LHCN-M2 (cell line): Measurements from ENCODE around the gene P2RY12. TPM values are rescaled to one million over a fixed set of nuclear protein-coding genes. Genes with fewer than 3 reads are reported as not detected.
"Not testable (repeated sequence)": the region's sequence is repeated elsewhere in the genome, so short reads cannot be mapped to it uniquely, and the experiment has no call there.

Source experiments
- DNase-seq: peaks from one replicate; pipeline ENCODE4 v3.0.0-alpha.2; 2012; ENCODE audit warnings: low read depth
- total RNA-seq: library from RNA; depleted of rRNA; stranded (reverse); fragments of >200 nt; gene quantifications from 2 replicates; pipeline ENCODE4 v1.2.3, GENCODE V29; 2014

Gene P2RY12
- total RNA-seq, 1 experiment from 2014 or later = not detected

DNA sequence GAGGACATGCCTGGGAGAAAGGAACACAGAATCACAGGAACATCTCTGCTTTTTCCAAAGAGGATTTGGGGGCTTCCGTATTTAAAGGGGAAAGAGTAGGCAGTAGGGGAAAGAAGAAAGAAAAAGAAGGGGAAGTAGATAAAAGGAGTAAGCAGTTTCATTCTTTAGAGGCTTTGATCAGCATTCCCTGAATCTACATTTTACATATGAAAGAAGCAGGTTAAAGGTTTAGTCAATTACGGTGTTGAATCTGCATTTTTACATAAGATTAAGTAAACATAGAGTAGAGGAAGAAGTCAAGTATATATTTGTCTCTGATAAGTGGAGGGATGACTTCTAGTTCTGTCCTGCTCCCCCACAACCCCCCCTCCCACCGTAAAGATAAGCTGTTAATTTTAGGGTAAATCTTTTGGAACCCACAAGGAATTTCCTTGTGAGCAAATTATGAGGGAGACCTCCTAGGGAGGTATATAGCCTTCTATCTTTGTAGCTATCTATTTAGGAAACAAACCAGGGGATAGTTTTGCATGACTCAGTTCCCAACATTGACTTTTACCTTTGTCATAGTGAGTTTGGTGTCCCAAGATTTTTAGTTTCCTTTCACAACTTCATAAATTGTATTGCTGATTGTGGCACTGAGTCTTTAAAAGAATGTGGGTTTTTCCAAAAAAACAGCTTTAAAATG lies 8.7 kb upstream of the P2RY12 start:
- no peak for DNase-seq

DNA sequence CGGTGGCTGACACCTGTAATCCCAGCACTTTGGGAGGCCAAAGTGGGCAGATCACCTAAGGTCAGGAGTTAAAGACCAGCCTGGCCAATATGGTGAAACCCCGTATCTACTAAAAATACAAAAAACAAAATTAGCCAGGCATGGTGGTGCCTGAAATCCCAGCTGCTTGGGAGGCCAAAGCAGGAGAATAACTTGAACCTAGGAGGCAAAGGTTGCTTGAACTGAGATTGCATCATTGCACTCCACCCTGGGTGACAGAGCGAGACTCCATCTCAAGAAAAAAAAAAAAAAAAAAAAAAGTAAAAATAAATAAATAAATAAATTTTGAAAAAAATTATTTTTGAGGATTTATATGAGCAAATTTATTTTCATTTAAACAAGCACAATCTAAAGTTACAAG lies 7.6 kb upstream of the P2RY12 start:
- DNase-seq = not testable (repeated sequence)

DNA sequence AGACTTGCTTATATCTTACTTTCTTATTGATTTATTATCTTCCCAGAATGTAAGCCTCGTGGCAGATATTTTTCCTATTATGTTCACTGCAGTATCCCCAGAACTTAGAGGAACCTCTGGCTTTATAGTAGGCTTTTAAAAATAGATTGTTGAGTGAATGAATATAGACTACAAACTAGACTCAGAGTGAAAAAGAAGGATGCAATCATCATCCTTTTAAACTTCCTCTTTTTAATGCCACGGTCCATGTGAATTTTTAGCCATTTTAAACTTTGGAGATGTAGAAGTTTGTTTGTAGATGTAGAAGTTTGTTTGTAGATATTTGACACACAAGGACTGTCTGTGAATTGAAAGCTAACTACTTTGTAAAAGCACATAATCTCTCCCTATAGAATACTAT lies 7.2 kb upstream of the P2RY12 start:
- DNase-seq = no peak

DNA sequence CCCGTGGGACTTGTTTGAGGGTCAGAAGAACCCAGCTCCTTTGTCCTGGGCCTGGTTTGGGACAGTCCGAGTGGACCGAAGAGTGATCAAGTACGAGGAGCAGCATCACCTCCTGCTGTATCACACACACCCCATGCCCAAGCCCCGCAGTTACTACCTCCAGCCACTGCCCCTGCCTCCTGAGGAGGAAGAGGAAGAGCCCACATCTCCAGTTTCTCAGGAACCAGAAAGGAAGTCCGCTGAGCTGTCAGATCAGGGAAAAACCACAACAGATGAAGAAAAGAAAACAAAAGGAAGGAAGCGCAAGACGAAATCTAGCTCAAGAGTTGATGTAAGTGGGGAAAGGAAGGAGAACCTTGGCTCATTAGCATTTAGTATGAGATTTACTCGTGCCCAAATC lies 3.3 kb upstream of the P2RY12 start:
- no peak for DNase-seq

DNA sequence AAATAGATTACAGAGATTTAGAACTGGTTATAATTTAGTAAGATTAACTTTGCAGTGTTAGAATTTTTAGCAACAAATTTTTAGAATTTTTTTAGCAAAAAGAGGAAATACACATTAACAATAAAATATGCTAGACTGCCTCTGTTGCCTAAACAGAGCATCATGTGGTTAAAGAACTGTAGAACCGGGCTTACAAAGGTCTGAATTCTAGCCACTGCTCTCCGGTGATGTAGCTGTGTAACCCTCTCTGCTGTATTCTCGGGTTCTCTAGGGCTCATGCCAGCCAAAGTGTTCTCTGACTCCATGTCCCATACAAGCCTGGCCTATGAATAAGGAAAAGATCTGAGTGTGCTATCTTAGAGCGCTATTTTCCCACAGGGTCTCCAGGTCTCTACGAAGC lies 2.9 kb upstream of the P2RY12 start:
- DNase-seq = no peak

DNA sequence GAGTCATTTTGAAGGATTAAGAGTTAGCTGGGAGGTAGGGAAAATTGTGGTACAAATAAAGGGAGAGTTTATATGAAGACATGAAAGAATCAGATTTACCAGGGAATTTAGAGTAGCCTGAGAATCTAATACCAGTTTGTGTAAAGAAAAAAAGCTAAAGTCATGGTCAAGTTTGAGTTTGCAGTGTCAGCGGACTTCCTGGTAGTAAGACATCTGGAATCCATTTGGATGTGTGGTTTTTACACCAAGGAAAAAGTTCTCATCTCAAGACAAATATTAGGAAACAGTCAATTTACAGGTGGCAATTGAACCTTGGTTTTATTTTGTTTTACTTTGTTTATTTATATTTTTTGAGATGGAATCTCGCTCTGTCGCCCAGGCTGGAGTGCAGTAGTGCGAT lies 1.5 kb upstream of the P2RY12 start:
- DNase-seq = no peak

DNA sequence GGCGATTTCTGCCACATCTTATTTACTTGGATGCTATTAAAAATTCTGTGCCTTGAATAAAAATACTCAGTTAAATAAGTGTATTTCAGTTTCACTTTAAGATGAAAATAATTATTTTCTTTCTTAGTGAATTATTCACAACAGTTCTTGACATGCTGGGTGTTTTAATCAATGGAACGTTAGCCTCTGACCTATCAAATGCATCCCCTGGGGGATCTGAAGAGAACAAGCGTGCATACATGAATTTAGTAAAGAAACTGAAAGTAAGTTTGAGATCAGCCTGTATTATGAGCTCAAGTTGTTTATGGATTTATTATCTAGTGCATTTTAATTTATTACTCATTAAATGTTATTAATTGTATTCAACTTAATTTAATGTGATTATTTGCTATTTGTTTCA lies 597 bp downstream of the P2RY12 start:
- no peak for DNase-seq

DNA sequence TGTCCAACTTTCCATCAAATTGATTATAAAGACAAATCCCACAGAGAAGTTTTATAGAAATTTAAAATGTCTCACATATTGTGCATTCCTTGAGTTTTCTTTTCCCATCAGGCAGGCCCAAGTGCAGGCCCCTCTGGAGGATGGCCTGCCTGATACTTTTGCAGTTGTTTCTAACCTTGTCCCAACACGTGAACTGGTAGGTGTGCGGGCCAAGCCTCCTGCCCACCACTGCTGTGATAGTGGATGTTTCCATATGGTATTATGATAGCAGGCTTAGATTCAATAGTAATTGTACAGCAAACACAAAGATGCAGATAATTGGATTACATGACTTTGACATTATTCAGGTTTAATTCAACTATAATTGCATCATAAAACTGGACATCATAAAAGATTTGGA lies 1.4 kb downstream of the P2RY12 start:
- no peak for DNase-seq

DNA sequence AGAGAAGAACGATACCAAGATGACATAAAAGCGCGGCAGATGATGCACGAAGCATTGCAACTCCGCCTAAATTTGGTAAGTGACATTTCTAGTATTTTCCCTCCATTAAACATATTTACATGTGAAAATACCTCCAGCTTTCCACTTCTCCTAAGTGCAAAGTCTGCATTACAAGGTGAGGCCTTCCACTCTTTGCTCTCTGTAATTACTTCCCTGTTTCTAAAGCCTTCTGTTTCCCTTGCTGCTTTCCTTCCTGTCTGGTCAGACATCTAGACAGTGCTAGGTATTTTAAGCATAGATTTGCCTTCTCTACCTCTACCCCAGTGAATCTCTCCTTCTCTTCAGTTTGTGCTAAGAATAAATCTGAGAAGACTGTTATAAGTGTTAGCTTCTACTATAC lies 1.9 kb downstream of the P2RY12 start:
- no peak for DNase-seq

DNA sequence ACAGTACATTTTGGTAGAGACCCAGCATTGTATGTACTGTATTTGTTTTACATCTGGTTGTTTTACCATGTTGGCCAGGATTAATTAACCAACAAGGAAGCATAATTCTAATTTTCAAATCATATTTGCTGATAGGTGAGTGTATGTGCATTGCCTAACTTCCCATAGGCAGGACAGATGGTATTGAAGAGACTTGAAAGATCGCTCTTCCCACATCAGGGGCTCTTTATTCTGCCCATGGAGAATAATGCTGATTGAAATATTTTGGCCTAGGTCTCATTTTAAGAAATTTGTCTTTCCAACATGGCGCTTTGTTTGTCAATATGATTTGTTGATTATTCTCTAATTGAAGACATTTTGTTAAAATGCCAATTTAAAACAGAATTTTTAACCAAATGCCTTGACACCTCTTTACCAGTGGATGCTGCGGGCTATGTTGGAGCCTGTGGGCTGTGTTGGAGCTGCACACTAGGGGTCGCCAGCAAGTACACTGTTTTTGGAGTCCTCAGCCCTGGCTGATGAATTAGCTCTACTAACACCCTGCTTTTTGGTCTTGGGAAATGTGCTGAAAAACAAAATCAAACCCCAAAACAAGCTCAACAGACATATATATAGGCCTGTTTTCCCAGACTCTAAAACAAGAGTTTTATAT lies 5.3 kb downstream of the P2RY12 start:
- peak; percentile 17 for DNase-seq

DNA sequence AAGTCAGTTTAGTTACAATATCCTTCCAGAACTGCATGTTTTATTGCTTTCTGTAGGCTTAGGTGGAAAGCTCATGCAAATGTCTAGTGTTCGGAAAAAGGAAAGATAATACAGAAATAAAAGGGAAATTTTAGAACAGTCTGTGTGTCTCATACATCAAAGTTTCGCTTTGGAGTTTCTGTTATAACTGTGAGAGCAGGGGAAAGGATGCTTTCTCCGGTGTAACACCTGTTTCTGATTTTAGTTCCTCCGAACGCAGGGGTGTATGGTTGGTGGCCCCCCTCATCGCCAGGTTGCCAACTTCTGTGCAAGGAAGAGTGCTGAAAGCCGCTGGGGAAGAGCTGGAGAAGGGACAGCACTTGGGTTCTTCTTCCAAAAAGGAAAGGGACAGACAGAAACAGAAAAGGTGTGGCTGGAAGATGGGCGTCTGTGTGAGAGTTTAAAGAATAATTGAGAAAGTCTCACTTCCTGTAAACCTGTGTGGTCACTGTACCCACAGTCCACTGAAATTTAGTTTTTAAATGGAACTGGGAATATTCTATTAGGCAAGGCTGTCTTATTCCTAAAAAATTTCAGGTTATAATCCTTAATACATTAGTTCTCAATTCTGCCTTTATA lies 6.7 kb downstream of the P2RY12 start:
- DNase-seq = no peak

DNA sequence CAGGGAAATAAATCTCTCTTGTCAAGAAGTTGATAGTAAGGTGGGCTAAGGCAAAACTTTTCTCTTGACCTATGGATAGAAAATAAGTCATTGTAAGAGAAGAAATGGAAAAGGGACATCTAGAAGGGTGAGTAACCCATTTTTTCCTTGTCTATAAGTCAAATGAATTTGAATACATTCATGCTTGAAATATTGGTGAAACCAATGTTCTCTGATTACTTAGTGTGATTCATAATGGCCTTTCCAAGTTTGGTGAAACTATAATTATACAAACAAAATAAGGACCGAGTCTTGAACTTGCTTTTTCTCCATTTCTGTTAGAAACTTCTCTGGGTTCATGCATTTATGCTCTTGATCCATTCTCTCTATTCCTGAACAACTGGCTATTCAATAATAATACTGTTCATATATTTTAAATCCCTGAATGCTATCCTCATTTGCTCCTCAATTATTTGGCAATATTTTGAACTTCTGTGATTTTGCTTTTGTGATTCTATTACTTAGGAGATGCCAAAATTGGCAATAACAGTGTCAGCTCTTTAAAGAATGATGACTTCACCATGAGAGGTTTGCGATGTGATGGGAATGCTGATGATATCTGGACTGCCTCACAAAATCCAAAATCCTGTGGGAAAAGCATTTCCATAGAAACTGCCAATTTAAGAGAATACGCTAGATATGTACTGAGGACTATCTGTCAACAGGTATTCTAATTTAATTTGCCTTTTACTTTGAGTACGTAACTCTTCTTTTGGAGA lies 12.3 kb downstream of the P2RY12 start:
- DNase-seq = no peak

DNA sequence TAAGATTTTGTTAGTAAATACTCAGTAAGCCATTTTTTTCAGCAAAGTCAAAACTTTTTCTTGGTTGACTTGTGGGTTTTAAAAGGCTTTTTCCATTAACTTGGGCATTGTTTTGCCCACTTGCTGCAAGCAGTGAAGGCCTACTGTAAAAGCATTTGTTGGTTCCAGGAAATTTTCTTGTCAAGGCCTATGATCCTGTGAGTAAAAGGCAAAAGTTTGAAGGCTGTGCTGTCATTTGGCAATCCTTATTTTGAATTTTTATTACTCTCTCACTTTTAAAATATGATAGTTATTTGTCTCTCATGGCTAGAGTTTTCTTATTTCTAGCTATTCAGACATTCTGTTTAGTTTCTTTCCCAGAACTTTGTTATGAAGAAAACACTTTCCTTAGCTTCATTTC lies 13.0 kb downstream of the P2RY12 start:
- no peak for DNase-seq

DNA sequence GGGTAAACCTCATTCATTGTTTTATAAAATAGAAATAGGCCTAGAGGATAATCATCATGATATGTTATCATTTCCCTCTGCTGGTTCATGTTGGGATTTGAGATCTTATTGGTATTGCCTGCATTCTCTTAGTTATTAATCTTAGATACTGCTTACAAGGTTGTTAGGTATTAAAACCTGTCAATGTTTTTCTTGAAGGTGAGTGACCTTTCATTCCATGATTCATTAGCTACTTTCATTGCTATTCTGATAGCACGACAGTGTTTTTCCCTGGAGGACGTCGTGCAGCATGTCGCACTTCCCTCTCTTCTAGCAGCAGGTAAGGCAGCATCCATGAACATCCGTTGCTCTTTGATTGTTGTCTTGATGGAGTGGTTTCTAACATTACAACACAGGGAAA lies 17.1 kb downstream of the P2RY12 start:
- DNase-seq = no peak

DNA sequence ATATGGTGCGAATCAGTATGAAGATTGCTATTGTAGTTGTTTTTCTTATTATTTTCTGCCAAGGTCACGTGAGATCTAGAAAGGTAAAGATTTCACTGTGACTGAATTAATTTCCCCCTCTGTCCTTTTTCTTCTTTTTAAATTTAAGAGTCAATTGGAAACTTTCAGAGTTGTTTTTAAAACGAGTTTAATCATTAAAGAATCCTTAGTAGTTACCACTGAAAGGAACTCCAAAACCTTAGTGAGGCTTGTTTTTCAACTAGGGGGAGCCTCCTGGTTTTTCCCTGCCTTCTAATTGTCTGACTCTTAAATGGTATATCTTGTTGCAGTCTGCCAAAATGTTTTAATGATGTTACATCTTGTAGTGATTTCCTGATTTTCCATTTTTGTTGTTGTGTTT lies 17.6 kb downstream of the P2RY12 start:
- DNase-seq = no peak

DNA sequence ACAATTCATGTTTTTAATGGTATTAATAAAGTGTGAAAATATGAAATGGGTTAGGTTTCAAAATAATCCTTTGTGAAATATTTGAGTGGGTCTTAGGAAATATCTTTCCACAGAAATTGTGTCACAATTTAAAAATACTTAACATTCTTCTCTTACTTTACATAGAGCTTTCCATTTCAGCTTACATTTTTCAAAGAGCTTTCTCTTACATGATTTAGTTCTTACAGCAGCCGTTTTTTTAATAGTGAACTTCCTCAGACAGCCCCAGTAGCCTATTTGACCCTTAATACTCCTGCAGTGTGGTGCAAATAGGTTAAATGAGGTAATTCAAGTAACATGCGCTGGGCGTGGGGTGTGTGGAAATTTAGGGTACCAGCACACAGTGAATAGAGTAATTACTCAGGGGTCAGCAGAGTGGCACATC lies 21.8 kb downstream of the P2RY12 start:
- no peak for DNase-seq

DNA sequence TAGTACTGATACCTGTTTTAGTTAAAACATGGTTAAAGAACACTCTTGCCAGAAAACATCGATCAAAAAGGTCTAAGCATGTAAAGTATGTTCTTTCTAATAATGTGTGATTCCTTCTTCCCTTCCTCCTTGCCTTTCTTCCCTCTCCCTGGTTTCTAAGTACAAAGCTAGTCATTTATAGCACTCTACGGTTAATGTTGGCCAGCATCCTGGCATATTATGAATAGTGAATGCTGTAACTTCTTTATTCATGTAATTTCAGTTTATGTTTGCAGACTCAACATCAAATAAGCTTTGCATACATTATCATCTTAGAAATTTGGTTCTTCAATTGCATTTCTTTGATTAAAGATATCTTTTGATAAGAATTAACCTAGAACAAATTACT lies 27.1 kb downstream of the P2RY12 start:
- DNase-seq = no peak

DNA sequence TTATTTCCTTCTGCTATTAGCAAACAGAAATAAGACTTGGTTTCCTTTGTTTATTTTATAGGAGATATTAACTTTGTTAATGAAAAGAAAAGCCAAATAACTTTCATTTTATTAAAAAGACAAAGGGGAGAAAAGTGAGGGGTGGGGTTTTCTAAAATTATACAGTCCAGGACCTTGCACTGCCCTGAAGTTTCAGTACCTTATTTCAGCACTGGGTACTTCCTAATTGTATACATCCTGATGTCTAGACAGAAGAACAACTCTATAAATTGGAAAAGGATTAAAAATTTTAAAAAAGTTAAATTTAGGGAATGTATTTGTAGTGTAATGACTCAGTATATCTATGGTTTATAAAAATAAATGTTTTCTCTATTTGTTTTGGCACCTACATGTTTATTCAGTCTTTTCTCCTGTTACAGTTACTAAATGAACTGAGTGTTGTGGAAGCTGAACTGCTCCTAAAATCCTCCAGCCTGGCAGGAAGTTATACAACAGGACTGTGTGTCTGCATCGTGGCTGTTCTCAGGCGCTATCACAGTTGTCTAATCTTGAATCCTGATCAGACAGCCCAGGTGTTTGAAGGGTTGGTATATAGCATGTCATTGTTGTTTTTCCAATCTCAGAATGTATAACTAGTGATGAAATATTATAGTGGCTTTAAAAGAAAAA lies 27.6 kb downstream of the P2RY12 start:
- DNase-seq = peak; percentile 2

DNA sequence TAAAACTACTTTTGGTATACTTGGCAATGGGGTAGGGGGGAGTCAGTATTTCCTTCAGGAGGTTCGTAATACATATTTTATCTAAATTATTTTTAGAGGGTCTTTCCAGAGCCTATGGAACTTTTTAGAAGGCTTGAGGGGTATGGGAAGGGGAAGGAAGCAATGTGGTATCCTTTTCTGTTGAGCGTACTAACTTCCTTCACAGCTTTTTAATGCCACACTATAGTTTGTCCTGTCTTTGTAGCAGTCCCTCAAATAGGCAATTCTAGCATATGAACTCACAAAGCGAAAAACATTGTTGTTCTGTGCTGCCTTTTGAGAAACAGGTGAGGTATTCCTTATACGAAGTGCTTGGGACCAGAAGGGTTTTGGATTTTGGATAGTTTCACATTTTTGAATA lies 32.9 kb downstream of the P2RY12 start:
- no peak for DNase-seq

DNA sequence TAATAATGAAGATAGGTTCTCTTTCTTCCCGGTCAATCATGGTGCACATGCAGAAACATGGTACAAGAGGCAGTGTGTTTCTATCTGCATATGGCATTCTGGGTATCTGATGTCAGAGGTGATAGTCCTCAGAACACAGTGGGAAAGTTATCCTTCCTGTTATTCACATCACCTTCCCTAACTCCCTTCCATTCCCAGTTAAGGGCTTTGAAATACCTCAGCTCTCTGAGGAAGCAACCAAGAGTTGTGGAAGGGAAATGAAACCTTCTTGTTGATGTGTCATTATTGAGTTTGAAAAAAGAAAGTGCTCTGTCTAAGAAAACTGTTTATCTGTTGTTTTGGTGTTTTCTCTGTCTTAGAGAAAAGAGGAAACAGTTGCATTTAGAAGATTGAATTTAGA lies 33.3 kb downstream of the P2RY12 start:
- DNase-seq = no peak

DNA sequence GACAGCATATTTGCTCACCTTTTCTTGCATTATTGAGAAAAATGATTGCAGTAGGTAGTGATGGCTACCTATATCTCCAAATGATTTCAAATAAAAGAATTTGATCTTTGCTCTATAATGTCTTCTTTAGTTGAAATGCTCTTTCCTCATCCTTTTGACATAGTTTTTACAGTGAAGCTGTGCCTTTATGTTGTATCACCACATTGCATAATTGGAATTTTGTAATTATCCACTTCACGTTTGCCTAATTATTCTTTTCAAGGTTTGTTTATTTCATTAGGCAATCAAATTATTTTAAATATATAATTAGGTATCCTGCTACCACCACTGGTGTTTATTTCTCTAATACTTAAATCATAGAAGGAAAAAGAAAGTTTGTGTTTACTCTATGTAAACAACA lies 33.9 kb downstream of the P2RY12 start:
- no peak for DNase-seq

DNA sequence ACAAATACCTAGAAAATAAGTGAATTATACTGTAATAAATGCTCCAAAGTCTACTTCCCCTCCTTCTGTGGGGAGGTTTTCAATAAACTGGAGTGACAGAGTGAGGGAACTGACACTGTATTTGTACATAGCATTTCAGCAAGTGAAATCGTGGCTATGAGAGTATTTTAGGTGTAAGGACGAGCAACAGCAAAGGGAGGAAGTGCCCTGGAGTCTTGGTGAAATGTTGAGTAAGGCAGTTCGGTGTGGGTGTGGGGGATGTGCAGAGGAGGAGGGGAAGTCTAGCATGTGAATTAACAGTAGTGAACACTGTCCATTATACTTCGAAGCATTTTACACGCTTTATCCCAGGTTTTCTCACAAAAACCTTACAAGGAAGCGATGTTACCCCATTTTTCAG lies 37.1 kb downstream of the P2RY12 start:
- DNase-seq = no peak
